Activated naive CD4-positive, alpha-beta T cell treated with anti-CD3 and anti-CD28 coated beads, Interleukin-2, amount 50 U/mL, for 24 hours (primary cell): ENCODE results near the gene DAD1.
A peak's percentile ranks its signal among the peaks of the same experiment; 100 is the strongest.

Experiments used
- H3K27ac Mint-ChIP-seq: one replicate; pipeline ENCODE4 v1.8.0; 2021; ENCODE audit warnings: mild to moderate bottlenecking, mixed read lengths
- H3K27me3 Mint-ChIP-seq: one replicate; pipeline ENCODE4 v1.8.0; 2021; ENCODE audit warnings: mixed read lengths
- H3K36me3 Mint-ChIP-seq: one replicate; pipeline ENCODE4 v1.8.0; 2021; ENCODE audit warnings: mixed read lengths
- H3K4me1 Mint-ChIP-seq: one replicate; pipeline ENCODE4 v1.8.0; 2021; ENCODE audit warnings: mixed read lengths
- H3K4me3 Mint-ChIP-seq: one replicate; pipeline ENCODE4 v1.8.0; 2021; ENCODE audit warnings: mild to moderate bottlenecking, mixed read lengths
- H3K9me3 Mint-ChIP-seq: one replicate; pipeline ENCODE4 v1.8.0; 2021; ENCODE audit warnings: mixed read lengths

Gene DAD1

DNA sequence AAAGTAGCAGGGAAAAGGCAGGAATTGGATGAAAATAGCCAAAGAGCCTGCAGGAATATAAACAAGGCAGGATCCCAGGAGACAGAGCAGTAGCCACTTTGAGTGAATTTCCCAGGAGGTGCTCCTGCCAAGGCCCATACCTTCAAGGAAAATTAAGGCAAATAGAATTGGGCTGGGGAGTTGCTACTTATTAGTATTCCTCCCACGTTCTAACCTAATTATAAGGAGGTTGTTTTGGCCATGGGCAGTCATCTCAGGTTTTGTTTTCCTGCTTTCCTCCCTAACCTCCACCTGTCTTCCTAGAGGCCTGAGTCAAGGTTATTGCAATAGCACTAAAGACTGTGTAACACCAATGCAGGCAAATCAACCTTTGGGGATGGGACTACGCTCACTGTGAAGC lies 73.1 kb downstream of the DAD1 start:
- Mint-ChIP-seq H3K27me3 (no peaks in the 10 kb centered on the region), H3K36me3 (peaks cover 42% of the 10 kb centered on the region), H3K9me3 (no peaks in the 10 kb centered on the region), H3K4me3 (peak overlapping the region; percentile 85), H3K4me1 (peaks cover 86% of the 10 kb centered on the region), H3K27ac (peak overlapping the region; percentile 97)
